SW 1271 (cell line): Measurements from ENCODE around the gene TTC8.
"Not testable (repeated sequence)": the region's sequence is repeated elsewhere in the genome, so short reads cannot be mapped to it uniquely, and the experiment has no call there.

Source experiments
- DNase-seq, 2 experiments: peaks; one replicate each; lab custom pipeline; 2025; lab: John Stamatoyannopoulos, UW

Gene TTC8

GRCh38 chr14:88825078-88825458 is 617 bp downstream of the TTC8 start:
- DNase-seq: peak in 1 of 2 experiments; percentile 40

DNA sequence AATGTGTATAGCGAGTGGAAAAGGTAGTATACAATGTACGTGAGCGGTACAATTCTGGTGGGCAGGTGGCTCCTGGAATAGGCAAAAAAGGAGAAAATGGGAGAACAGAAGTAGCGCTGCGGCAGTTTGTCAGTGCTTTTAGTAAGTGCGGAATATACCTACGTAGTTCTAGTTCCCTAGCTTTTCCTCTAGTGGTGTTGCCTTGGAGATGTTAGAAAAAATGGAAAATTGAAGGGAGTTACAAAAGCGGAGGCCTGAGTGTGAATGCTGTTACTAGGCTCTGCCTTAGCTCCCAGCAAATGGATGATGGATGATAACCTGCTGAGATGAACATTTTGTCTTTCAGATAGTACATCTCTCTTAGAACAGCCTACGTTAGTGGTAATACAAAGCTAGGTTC is 1.1 kb downstream of the TTC8 start:
- no peak for DNase-seq

GRCh38 chr14:88829188-88829587 is 4.7 kb downstream of the TTC8 start:
- DNase-seq: no peak

DNA sequence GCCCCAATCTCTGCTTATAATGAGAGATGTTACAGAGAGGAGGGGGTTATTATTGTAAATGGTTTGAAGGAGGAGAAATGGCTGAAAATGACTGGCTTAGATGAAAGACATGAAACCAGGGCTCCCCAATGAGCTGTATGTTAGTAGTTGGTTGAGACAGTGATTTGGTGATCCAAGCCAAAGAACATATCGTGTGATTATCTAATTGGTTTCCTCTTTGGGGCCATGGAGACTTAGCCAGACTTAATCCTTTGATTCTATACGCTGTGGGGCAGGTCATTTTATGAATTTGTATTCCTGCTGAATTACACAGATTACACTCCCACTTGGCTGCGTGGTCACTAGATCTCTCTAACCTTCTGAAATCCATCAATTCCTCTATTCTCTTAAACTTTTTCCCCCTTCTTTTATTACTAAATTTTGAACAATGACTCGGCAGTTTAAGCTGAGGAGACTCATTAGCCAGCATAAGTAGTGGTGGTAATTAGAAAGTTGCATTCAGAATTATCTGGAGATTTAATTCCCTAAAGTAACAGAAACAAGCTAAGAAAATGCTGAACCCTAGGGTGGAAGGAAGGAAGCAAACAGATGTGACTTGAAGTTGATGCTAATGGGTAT is 5.3 kb downstream of the TTC8 start:
- no peak for DNase-seq

- DNase-seq: peak; percentile 10 to 17
Measured at GRCh38 chr14:88831284-88831683, 6.8 kb downstream of the TTC8 start.

DNA sequence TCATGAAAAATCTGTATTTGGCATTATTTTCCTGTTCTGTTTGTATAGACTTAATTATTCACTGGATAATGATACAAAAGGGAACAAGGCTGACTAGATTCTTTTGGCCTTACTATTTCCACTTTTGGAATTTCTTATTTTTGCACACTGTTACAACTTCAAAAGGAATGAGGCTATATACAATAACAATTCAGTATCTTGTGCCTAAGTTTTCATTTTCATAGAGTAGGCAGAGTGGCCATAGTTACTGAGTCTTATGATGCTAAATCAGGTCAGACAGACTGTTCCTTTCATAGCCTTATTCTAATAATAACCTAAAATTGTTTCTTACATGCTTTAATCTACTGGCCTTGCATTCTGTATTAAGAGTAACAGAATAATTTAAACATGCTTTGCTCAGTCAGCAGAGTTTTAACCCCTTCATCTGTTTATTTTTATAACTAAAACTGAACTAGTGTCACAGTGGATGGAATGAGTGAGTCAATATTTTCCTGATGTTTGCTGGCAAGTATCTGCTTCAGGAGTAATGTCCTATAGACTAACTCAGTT is 10.5 kb downstream of the TTC8 start:
- no peak for DNase-seq

DNA sequence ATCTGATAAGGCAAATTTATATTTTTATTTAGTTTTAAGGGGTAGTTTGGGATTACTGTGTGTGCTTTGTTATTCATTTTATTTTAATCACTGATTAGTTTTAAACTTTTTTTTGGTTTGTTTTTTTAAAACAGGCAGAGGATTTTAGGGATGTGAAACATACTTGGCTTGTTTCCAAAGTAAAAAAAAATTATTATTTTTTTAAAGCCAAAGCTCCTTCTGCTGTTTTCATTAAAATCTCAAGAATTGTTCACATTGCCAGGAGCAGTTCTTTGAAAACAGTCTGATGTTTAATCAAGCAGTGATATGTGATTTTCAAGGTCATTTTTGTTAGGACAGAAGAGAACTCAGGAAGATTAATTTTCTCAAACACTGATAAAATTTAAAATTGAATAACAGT is 11.2 kb downstream of the TTC8 start:
- no peak for DNase-seq

GRCh38 chr14:88837495-88837894 is 13.0 kb downstream of the TTC8 start:
- no peak for DNase-seq

GRCh38 chr14:88838015-88838414 is 13.6 kb downstream of the TTC8 start:
- DNase-seq: no peak

DNA sequence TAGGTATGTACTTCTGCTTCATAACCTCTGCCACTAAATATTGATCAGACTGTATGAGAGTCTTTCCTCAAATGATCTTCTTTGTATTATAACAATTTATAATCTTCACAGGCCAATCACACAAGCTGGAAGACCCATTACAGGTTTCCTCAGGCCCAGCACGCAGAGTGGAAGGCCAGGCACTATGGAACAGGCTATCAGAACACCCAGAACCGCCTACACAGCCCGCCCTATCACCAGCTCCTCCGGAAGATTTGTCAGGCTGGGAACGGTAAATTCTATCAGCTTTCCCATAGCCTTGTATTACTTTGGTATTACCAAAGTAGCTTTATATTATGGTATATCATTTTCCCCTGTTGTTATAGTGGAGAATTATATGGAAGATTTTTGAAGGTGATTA is 16.5 kb downstream of the TTC8 start:
- DNase-seq: no peak

GRCh38 chr14:88841741-88842140 is 17.3 kb downstream of the TTC8 start:
- DNase-seq: no peak

DNA sequence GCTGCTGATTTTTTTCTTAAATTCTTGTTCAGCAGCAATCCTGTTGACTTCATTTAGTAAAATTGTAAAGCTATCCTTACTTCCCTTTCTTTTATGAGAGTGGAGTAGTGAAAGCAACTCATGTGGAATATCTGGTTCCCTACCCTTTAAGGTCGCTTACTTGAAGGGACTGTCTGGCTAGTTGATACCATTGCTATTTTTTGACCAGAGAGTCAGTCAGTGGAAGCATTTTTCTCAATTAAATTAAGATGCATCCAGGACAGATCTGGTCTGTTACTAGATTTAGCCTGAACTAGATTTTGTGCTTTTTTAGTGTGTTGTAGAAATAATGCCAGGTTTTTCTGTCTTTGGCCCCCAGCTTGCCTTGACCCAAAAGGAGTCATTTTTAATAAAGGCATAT is 18.0 kb downstream of the TTC8 start:
- no peak for DNase-seq

GRCh38 chr14:88844980-88845491 is 20.6 kb downstream of the TTC8 start:
- no peak for DNase-seq

- DNase-seq: peak in 1 of 2 experiments; percentile 15
Measured at GRCh38 chr14:88848571-88848970, 24.1 kb downstream of the TTC8 start.

DNA sequence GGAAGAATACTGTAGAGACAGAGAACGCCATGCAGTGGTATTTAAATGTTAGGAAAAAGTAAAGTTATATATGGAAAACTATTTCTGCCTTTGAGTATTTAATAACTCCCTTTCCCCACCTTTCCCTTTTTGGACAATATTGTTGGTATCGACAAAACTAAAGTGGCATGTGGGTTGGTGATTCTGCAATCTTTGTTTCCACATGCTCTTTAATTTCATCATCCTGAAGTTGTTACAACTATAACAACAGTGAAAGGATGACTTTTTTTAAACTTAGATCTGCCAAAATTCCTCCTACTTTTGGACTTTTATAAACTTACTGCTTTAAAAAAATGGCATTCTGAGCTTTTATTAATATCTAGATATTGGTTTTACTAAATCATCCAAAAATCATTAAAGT is 25.3 kb downstream of the TTC8 start:
- DNase-seq: no peak

DNA sequence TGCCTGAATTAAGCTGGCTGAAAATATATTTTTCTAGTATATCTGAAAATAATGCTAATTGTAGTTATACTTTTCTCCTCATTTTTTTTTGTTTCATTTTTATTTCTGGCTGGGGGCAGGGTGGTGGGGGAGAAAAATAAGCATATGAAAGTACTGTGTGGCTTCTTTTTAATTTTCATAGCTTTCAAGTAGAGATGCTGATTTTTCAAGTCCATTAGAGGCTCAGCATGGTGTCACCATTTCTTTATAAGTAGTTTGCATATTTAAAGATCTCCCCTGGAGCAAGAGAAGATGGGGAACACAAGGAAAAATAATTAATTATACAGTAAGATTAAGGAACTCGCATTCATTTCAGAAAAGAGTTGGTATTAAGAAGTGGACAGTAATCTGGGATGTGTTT is 27.1 kb downstream of the TTC8 start:
- no peak for DNase-seq

DNA sequence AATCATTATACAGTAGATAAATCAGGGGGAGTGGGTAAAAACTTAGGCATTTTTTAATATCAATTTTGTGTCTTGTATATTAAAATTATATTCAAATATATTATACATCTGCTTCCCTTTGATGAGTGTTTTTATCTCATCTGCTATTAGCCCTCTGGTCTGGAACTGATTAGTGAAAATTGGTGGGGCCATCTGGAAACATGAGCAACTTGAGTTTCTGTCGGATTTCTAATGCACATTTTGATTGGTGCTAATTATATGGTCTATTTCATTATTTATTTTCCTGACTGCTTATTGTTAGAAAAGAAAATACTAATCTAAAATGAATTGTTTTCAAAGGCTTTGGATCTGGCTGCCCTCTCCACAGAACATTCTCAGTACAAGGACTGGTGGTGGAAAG is 28.2 kb downstream of the TTC8 start:
- DNase-seq: no peak

GRCh38 chr14:88853129-88853528 is 28.7 kb downstream of the TTC8 start:
- DNase-seq: no peak

- no peak for DNase-seq
Measured at GRCh38 chr14:88856786-88857366, 32.4 kb downstream of the TTC8 start.

- DNase-seq: not testable (repeated sequence)
Measured at GRCh38 chr14:88857861-88858260, 33.4 kb downstream of the TTC8 start.

DNA sequence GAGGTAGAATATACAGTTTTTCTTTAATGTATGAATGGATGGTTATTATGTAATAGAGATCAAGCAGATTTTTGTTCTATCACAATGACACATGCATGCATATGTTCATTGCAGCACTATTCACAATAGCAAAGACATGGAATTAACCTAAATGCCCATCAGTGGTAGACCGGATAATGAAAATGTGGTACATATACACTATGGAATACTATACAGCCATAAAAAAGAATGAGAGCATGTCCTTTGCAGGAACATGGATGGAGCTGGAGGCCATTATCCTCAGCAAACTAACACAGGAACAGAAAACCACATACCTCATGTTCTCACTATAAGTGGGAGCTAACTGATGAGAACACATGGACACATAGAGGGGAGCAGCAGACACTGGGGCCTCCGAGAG is 34.7 kb downstream of the TTC8 start:
- DNase-seq: not testable (repeated sequence)

DNA sequence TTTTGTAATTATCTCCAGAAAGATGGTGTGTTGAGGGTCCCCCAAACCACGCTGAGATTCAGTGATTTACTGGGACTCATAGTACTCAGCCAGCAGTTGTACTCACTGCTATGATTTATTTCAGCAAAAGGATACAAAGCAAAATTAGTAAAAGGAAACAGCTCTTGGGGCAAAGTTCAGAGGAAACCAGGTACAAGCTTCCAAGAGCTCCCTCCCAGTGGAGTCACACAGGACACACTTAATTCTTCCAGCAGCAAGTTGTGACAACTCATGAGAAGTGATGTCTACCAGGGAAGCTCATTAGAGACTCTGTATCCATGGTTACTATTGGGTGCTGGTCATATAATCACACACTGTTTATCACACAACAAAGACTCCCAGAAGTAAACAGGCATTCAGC is 38.7 kb downstream of the TTC8 start:
- no peak for DNase-seq

DNA sequence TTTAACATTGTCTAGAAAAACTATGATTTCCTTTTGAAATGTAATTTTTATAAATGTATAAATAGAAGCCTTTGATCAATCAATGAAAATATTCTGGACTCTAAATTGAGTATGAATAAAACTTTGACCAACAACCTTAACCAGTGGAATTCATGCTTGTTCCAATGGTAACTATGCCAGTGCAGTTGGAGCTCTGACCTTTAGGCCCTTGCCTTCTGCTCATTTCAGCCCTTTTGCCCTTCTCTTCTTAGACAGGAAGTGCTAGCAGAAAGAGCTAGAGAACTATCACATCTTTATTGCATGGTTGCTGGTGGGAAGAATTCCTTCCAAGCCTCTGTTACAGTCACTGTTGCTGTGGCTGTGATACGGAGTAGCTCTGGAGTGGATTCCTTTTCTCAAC is 39.7 kb downstream of the TTC8 start:
- no peak for DNase-seq

DNA sequence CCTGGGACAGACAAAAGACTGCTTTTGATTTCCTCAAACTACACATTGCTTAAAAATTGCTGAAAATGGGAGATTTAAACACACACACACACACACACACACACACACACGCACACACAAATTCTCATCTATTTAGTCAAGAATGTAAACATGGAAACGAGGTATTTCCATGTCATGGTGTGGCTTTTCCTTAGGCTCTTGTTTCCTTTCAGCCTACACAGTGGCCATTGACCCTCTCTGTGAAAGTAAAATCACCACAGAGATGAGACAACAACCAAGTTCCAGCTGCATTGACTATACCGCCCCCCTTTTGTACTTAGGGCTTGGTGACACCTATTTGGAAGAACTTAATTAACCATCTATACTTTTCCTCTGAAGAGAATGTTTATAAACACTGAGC is 41.9 kb downstream of the TTC8 start:
- DNase-seq: no peak
